H1 (cell line): ENCODE measurements around the gene PLXNA3. TPM values are rescaled to one million over a fixed set of nuclear protein-coding genes. Genes with fewer than 3 reads are reported as not detected.

Experiments
- BACH1 ChIP-seq: IDR thresholded peaks from 2 replicates; pipeline ENCODE4 v1.6.1; 2012; ENCODE audit warnings: low read length, improper control_type of control experiment
- CHD1 ChIP-seq: IDR thresholded peaks from 2 replicates; pipeline ENCODE4 v1.6.1; 2012; ENCODE audit warnings: low read depth, low read length, improper control_type of control experiment
- CREB1 ChIP-seq: IDR thresholded peaks from 2 replicates; pipeline ENCODE4 v1.6.1; 2012; ENCODE audit warnings: inconsistent platforms
- HDAC6 ChIP-seq: IDR thresholded peaks from one replicate; pipeline ENCODE4 v1.7.1; 2012; ENCODE audit warnings: low read depth, mild to moderate bottlenecking, inconsistent platforms, low read length, moderate library complexity
- JUN ChIP-seq: IDR thresholded peaks from 2 replicates; pipeline ENCODE4 v1.6.1; 2011; ENCODE audit warnings: low read depth, mild to moderate bottlenecking, improper control_type of control experiment, low read length
- SRF ChIP-seq: IDR thresholded peaks from 2 replicates; pipeline ENCODE4 v1.6.1; 2011; ENCODE audit warnings: mild to moderate bottlenecking, low read depth, low read length, moderate library complexity
- polyA plus RNA-seq, 7 experiments: library from polyadenylated mRNA; depleted of rRNA in 3 of 7; stranded (reverse) in 5 of 7; unstranded in 2 of 7; fragments of >200 nt in 5 of 7; fragments of 200-250 nt in 2 of 7; gene quantifications; 1 replicate in 5 of 7; 2 replicates in 1 of 7; 4 replicates in 1 of 7; pipeline versions ENCODE4 v1.2.1 to v1.2.3, GENCODE V29; 2011 to 2013; ENCODE audit warnings: missing spikeins in 2 of 7, mixed read lengths in 2 of 7
- total RNA-seq: library from RNA; stranded (reverse); fragmentation: NEBNext Ultra II Directional; extraction: Animal tissue kit (Norgen Biotek cat#: 25700); gene quantifications from 2 replicates; pipeline ENCODE4 v1.2.1, GENCODE V29; 2021
- TF ChIP-seq, protein P1 (sequence below): fragments of 300-600 bp; sonication (generic); IDR thresholded peaks from 2 replicates; pipeline ENCODE4 v1.7.1; 2012; ENCODE audit warnings: low read length, moderate library complexity, mild to moderate bottlenecking, inconsistent platforms; ENCODE audit not compliant: insufficient replicate concordance
- TF ChIP-seq, protein P2 (sequence below): IDR thresholded peaks from 2 replicates; pipeline ENCODE4 v1.6.1; 2012; ENCODE audit warnings: inconsistent platforms
- TF ChIP-seq, protein P3 (sequence below): IDR thresholded peaks from 2 replicates; pipeline ENCODE4 v1.6.1; 2011; ENCODE audit warnings: low read length, improper control_type of control experiment

Gene PLXNA3
- total and polyA plus RNA-seq, 2 of the 8 experiments (the other 6 are each of a cell fraction or from before 2014, with no cell fraction given): 10.7 to 18.2 TPM

DNA sequence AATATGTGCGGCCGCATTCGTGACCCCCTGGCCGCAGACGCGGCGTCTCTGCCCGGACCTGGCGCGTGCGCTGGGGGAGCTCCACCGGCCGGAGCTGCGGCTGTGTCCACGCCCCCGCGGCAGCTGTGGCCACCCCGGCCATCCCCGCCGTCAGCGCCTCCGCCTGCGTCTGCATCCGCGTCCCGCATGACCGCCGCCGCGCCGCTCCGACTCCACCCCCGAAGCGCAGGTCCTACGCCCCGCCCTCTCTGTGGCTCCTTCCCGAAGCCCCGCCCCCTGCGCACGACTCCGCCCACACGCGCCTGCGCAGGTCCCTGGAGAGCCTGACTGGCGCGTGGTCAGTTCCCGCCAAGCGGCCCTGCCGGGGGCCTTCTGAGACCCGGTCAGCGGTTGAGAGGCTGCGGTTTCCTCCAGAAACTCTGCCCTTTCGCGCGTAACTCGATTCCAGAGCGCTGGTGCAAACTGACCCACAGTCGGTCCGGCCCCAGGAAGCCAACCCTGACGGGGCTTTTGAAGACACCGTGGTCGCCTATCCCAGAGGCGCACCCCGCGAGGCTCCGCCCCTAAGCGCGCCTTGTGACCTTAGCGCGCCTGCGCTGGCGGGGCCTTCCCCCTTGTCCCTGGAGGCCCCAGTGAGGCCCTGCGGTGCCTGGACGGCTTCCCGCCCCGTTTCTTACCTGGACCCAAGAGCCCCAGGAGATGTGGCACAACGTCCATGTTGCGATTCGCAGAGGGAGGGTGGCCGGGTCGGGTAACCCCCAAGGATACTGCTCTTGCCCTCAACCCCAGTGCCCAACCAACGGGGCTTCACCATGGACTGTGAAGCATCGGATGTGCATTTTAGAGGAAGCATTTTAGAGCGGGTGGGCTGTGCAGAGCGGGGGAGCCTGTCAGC is 20.9 kb downstream of the PLXNA3 start, which contains the start of gene LAGE3 (continued):
- TF ChIP-seq, protein P1, sequence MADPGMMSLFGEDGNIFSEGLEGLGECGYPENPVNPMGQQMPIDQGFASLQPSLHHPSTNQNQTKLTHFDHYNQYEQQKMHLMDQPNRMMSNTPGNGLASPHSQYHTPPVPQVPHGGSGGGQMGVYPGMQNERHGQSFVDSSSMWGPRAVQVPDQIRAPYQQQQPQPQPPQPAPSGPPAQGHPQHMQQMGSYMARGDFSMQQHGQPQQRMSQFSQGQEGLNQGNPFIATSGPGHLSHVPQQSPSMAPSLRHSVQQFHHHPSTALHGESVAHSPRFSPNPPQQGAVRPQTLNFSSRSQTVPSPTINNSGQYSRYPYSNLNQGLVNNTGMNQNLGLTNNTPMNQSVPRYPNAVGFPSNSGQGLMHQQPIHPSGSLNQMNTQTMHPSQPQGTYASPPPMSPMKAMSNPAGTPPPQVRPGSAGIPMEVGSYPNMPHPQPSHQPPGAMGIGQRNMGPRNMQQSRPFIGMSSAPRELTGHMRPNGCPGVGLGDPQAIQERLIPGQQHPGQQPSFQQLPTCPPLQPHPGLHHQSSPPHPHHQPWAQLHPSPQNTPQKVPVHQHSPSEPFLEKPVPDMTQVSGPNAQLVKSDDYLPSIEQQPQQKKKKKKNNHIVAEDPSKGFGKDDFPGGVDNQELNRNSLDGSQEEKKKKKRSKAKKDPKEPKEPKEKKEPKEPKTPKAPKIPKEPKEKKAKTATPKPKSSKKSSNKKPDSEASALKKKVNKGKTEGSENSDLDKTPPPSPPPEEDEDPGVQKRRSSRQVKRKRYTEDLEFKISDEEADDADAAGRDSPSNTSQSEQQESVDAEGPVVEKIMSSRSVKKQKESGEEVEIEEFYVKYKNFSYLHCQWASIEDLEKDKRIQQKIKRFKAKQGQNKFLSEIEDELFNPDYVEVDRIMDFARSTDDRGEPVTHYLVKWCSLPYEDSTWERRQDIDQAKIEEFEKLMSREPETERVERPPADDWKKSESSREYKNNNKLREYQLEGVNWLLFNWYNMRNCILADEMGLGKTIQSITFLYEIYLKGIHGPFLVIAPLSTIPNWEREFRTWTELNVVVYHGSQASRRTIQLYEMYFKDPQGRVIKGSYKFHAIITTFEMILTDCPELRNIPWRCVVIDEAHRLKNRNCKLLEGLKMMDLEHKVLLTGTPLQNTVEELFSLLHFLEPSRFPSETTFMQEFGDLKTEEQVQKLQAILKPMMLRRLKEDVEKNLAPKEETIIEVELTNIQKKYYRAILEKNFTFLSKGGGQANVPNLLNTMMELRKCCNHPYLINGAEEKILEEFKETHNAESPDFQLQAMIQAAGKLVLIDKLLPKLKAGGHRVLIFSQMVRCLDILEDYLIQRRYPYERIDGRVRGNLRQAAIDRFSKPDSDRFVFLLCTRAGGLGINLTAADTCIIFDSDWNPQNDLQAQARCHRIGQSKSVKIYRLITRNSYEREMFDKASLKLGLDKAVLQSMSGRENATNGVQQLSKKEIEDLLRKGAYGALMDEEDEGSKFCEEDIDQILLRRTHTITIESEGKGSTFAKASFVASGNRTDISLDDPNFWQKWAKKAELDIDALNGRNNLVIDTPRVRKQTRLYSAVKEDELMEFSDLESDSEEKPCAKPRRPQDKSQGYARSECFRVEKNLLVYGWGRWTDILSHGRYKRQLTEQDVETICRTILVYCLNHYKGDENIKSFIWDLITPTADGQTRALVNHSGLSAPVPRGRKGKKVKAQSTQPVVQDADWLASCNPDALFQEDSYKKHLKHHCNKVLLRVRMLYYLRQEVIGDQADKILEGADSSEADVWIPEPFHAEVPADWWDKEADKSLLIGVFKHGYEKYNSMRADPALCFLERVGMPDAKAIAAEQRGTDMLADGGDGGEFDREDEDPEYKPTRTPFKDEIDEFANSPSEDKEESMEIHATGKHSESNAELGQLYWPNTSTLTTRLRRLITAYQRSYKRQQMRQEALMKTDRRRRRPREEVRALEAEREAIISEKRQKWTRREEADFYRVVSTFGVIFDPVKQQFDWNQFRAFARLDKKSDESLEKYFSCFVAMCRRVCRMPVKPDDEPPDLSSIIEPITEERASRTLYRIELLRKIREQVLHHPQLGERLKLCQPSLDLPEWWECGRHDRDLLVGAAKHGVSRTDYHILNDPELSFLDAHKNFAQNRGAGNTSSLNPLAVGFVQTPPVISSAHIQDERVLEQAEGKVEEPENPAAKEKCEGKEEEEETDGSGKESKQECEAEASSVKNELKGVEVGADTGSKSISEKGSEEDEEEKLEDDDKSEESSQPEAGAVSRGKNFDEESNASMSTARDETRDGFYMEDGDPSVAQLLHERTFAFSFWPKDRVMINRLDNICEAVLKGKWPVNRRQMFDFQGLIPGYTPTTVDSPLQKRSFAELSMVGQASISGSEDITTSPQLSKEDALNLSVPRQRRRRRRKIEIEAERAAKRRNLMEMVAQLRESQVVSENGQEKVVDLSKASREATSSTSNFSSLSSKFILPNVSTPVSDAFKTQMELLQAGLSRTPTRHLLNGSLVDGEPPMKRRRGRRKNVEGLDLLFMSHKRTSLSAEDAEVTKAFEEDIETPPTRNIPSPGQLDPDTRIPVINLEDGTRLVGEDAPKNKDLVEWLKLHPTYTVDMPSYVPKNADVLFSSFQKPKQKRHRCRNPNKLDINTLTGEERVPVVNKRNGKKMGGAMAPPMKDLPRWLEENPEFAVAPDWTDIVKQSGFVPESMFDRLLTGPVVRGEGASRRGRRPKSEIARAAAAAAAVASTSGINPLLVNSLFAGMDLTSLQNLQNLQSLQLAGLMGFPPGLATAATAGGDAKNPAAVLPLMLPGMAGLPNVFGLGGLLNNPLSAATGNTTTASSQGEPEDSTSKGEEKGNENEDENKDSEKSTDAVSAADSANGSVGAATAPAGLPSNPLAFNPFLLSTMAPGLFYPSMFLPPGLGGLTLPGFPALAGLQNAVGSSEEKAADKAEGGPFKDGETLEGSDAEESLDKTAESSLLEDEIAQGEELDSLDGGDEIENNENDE: no peak
- no peak; the same call in 1 of the 2 replicates for TF ChIP-seq BACH1
- TF ChIP-seq HDAC6: no peak
- TF ChIP-seq SRF: no peak
- no peak for TF ChIP-seq CHD1
- TF ChIP-seq, protein P2, sequence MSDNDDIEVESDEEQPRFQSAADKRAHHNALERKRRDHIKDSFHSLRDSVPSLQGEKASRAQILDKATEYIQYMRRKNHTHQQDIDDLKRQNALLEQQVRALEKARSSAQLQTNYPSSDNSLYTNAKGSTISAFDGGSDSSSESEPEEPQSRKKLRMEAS: peak; percentile 89
- TF ChIP-seq CREB1: no peak
- TF ChIP-seq, protein P3, sequence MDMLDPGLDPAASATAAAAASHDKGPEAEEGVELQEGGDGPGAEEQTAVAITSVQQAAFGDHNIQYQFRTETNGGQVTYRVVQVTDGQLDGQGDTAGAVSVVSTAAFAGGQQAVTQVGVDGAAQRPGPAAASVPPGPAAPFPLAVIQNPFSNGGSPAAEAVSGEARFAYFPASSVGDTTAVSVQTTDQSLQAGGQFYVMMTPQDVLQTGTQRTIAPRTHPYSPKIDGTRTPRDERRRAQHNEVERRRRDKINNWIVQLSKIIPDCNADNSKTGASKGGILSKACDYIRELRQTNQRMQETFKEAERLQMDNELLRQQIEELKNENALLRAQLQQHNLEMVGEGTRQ: no peak
- no peak for TF ChIP-seq JUN
